SU-DHL-6 (cell line): ENCODE results near the gene KCNN1.

Experiments
- H2AFZ ChIP-seq: fragments of 200-600 bp; sonication (generic); 2 replicates; pipeline ENCODE4 v1.6.1; 2014; ENCODE audit warnings: low read depth, mild to moderate bottlenecking, moderate library complexity, mixed read lengths, antibody characterized with exemption, low read length; ENCODE audit not compliant: severe bottlenecking
- H3F3A ChIP-seq: fragments of 200-600 bp; shearing (Covaris generic); 2 replicates; pipeline ENCODE4 v1.6.0; 2016; ENCODE audit warnings: antibody characterized with exemption, mild to moderate bottlenecking; ENCODE audit not compliant: insufficient read depth
- H3K27ac ChIP-seq: fragments of 200-600 bp; sonication (generic); 2 replicates; pipeline ENCODE4 v1.5.1; 2016; ENCODE audit warnings: low read depth, mild to moderate bottlenecking, low read length, moderate library complexity, mixed read lengths
- H3K27me3 ChIP-seq: fragments of 200-600 bp; sonication (generic), shearing (Covaris generic); 2 replicates; pipeline ENCODE4 v1.6.0; 2014; ENCODE audit warnings: mild to moderate bottlenecking, low read length
- H3K36me3 ChIP-seq: fragments of 200-600 bp; sonication (generic); 2 replicates; pipeline ENCODE4 v1.6.1; 2014; ENCODE audit warnings: mild to moderate bottlenecking, low read length, mixed read lengths
- H3K4me2 ChIP-seq: fragments of 300-600, 200-600 bp; shearing (Covaris generic), sonication (generic); 2 replicates; pipeline ENCODE4 v1.6.0; 2014; ENCODE audit warnings: low read length, low read depth, mild to moderate bottlenecking; ENCODE audit not compliant: poor library complexity, severe bottlenecking
- H3K4me3 ChIP-seq: fragments of 200-600 bp; sonication (generic); 2 replicates; pipeline ENCODE4 v1.5.1; 2014; ENCODE audit warnings: antibody characterized with exemption, low read length, mild to moderate bottlenecking, mixed read lengths; ENCODE audit not compliant: insufficient read depth, poor library complexity, severe bottlenecking
- H3K79me2 ChIP-seq: fragments of 200-600 bp; sonication (generic); 2 replicates; pipeline ENCODE4 v1.6.1; 2014; ENCODE audit warnings: mild to moderate bottlenecking, low read length, moderate library complexity; ENCODE audit not compliant: insufficient read depth
- H3K9ac ChIP-seq: fragments of 200-600 bp; sonication (generic); 2 replicates; pipeline ENCODE4 v1.7.0; 2014; ENCODE audit warnings: mild to moderate bottlenecking, low read length
- H3K9me2 ChIP-seq: fragments of 200-600 bp; sonication (generic); replicated peaks from 2 replicates; pipeline ENCODE4 v1.6.1; 2014; ENCODE audit warnings: low read length; ENCODE audit not compliant: insufficient read depth
- H3K9me3 ChIP-seq: fragments of 200-600 bp; sonication (generic); 2 replicates; pipeline ENCODE4 v1.6.1; 2014; ENCODE audit warnings: low read length, mixed read lengths; ENCODE audit not compliant: insufficient read depth
- H4K20me1 ChIP-seq: fragments of 200-600 bp; sonication (generic); 2 replicates; pipeline ENCODE4 v1.6.1; 2014; ENCODE audit warnings: low read depth, mild to moderate bottlenecking, antibody characterized with exemption, low read length, moderate library complexity, mixed read lengths
- EZH2phosphoT487 ChIP-seq: fragments of 200-600 bp; sonication (generic), shearing (Covaris generic); conservative IDR thresholded peaks from 2 replicates; pipeline ENCODE4 v1.6.1; 2018; ENCODE audit warnings: mild to moderate bottlenecking, antibody characterized with exemption, low read length, moderate library complexity, mixed read lengths
- TF ChIP-seq, protein P1 (sequence below): fragments of 200-600 bp; sonication (generic); IDR thresholded peaks from one replicate; pipeline ENCODE4 v1.5.1; 2017; ENCODE audit warnings: antibody characterized with exemption, mild to moderate bottlenecking, low read length, moderate library complexity; ENCODE audit not compliant: insufficient read depth, poor library complexity, severe bottlenecking

KCNN1 gene

GRCh38 chr19:18045307-18046050 lies 78.6 kb downstream of the KCNN1 start:
- H3K4me3 ChIP-seq: no peak overlapping the region
- no peak overlapping the region for H2AFZ ChIP-seq
- no peaks in the 10 kb centered on the region for H3K79me2 ChIP-seq
- H3K27me3 ChIP-seq: no peaks in the 10 kb centered on the region
- H3K4me2 ChIP-seq: peak overlapping the region; percentile 62
- H3K9me3 ChIP-seq: no peaks in the 10 kb centered on the region
- peak overlapping the region; percentile 33; the same call in 1 of the 2 replicates for H3K9ac ChIP-seq
- H3F3A ChIP-seq: no peaks in the 10 kb centered on the region
- H3K9me2 ChIP-seq: no peaks in the 10 kb centered on the region
- no peaks in the 10 kb centered on the region for H4K20me1 ChIP-seq
- peak overlapping the region; percentile 68 for H3K27ac ChIP-seq
- TF ChIP-seq, protein P1, sequence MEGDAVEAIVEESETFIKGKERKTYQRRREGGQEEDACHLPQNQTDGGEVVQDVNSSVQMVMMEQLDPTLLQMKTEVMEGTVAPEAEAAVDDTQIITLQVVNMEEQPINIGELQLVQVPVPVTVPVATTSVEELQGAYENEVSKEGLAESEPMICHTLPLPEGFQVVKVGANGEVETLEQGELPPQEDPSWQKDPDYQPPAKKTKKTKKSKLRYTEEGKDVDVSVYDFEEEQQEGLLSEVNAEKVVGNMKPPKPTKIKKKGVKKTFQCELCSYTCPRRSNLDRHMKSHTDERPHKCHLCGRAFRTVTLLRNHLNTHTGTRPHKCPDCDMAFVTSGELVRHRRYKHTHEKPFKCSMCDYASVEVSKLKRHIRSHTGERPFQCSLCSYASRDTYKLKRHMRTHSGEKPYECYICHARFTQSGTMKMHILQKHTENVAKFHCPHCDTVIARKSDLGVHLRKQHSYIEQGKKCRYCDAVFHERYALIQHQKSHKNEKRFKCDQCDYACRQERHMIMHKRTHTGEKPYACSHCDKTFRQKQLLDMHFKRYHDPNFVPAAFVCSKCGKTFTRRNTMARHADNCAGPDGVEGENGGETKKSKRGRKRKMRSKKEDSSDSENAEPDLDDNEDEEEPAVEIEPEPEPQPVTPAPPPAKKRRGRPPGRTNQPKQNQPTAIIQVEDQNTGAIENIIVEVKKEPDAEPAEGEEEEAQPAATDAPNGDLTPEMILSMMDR: no peak
- TF ChIP-seq EZH2phosphoT487: no peak
- H3K36me3 ChIP-seq: no peaks in the 10 kb centered on the region

DNA sequence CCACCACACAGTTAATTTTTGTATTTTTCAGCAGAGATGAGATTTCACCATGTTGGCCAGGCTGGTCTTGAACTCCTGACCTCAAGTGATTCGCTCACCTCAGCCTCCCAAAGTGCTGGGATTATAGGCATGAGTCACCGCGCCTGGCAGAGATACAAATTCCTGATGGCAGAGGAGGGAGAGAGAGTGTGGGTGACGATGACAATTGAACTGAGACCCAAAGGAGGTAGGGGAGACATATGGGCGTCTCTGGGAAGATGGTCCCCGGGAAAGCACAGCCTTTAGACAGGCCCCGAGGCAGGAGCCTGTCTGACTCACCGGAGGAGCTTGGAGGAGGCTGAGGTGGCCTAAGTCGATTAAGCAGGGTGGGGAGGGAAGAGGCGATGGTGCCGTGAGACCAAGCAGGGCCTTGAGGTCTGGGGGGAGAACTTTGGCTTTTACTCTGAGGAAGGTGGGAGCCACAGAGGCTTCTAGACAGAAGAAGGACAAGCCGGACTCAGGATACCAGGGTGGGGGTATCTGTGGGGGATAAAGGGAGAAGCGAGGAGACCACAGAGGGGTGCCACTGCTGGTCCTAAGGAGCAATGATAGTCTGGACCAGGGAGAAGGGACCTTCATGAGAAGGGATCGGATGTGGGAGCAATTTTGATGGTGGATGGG lies 79.3 kb downstream of the KCNN1 start:
- H2AFZ ChIP-seq: no peak overlapping the region
- TF ChIP-seq EZH2phosphoT487: no peak
- TF ChIP-seq, protein P1: no peak
- H4K20me1 ChIP-seq: no peaks in the 10 kb centered on the region
- no peaks in the 10 kb centered on the region for H3F3A ChIP-seq
- H3K27me3 ChIP-seq: no peaks in the 10 kb centered on the region
- no peaks in the 10 kb centered on the region for H3K36me3 ChIP-seq
- H3K27ac ChIP-seq: no peak overlapping the region
- no peaks in the 10 kb centered on the region for H3K9me3 ChIP-seq
- H3K4me3 ChIP-seq: no peak overlapping the region
- H3K79me2 ChIP-seq: no peaks in the 10 kb centered on the region
- H3K4me2 ChIP-seq: no peak overlapping the region
- no peaks in the 10 kb centered on the region for H3K9me2 ChIP-seq
- no peak overlapping the region for H3K9ac ChIP-seq

- Histone ChIP-seq H3K4me2 (no peak overlapping the region), H3K79me2 (no peaks in the 10 kb centered on the region), H3K9me3 (no peaks in the 10 kb centered on the region), H3K4me3 (no peak overlapping the region), H3K27ac (no peak overlapping the region), H3F3A (no peaks in the 10 kb centered on the region), H3K27me3 (no peaks in the 10 kb centered on the region), H3K36me3 (no peaks in the 10 kb centered on the region), H3K9ac (no peak overlapping the region), H2AFZ (no peak overlapping the region), H3K9me2 (no peaks in the 10 kb centered on the region), H4K20me1 (no peaks in the 10 kb centered on the region)
- TF ChIP-seq, protein P1: no peak
- no peak for TF ChIP-seq EZH2phosphoT487
These were observed 82.5 kb downstream of the KCNN1 start for GRCh38 chr19:18049385-18049784.
